Gastrocnemius medialis (tissue), 4 donors: Measurements from ENCODE around the gene KRTAP1-5. TPM values are rescaled to one million over a fixed set of nuclear protein-coding genes. Genes with fewer than 3 reads are reported as not detected.

ENCODE experiments used
- ATAC-seq, 2 donors: fragments of 150-250 bp; one replicate each; pipeline ENCODE4 v1.9.1; 2016
- DNase-seq, 2 donors: peaks; one replicate each; pipeline ENCODE4 v3.0.0-alpha.2; 2019
- H3K27ac ChIP-seq, 4 donors: fragments of 200-600 bp; sonication (generic); 1 replicate in 1 of 4; 2 replicates in 3 of 4; pipeline ENCODE4 v1.5.1; 2016 to 2018; ENCODE audit warnings: mild to moderate bottlenecking in 2 of 4, moderate library complexity in 1 of 4
- H3K27me3 ChIP-seq, 3 donors: fragments of 200-600 bp; sonication (generic) in 2 of 3; 1 replicate in 1 of 3; 2 replicates in 2 of 3; pipeline versions ENCODE4 v1.5.1 to v1.6.0; 2016 to 2019; ENCODE audit warnings: mild to moderate bottlenecking in 1 of 3, moderate library complexity in 1 of 3
- H3K36me3 ChIP-seq, 2 donors: fragments of 200-600 bp; sonication (generic) in 1 of 2; one replicate each; pipeline ENCODE4 v1.5.1; 2017 to 2018
- H3K4me1 ChIP-seq, 2 donors: fragments of 200-600 bp; sonication (generic) in 1 of 2; one replicate each; pipeline ENCODE4 v1.5.1; 2016 to 2017; ENCODE audit warnings: mild to moderate bottlenecking in 2 of 2
- H3K4me3 ChIP-seq, 4 donors: fragments of 200-600 bp; sonication (generic) in 3 of 4; 1 replicate in 1 of 4; 2 replicates in 3 of 4; pipeline ENCODE4 v1.5.1; 2016 to 2019; ENCODE audit warnings: mild to moderate bottlenecking in 2 of 4
- H3K9me3 ChIP-seq, 3 donors: fragments of 200-600 bp; sonication (generic) in 2 of 3; 1 replicate in 1 of 3; 2 replicates in 2 of 3; pipeline ENCODE4 v1.5.1; 2016 to 2019
- POLR2A ChIP-seq, 2 donors: fragments of 450-650 bp; IDR thresholded peaks; one replicate each; pipeline ENCODE4 v1.6.1; 2017; ENCODE audit warnings: antibody characterized with exemption in 2 of 2, mild to moderate bottlenecking in 2 of 2, moderate library complexity in 2 of 2
- in situ Hi-C, 4 donors: fragments of 200-750 bp; cut with MboI; loops; one replicate each; pipeline versions ENCODE4 v1.15.0 to v1.8.0; 2017; ENCODE audit warnings: low sequenced_read_pairs in 4 of 4
- intact Hi-C: fragments of 100-400 bp; cut with DNase I; formaldehyde crosslinking; loops from one replicate; pipeline ENCODE4 v1.15.1; 2023; ENCODE audit warnings: low total_unique reads
- total RNA-seq, 4 donors: library from RNA; depleted of rRNA; stranded (reverse); fragments of >200 nt; gene quantifications; one replicate each; pipeline versions ENCODE4 v1.1.0 to v1.2.3, GENCODE V29; 2016
- TF ChIP-seq, protein P1 (sequence below), 5 experiments: fragments of 450-650 bp in 3 of 5; fragments of 200-600 bp in 2 of 5; sonication (generic) in 2 of 5; IDR thresholded peaks in 4 of 5; conservative IDR thresholded peaks in 1 of 5; 1 replicate in 4 of 5; 2 replicates in 1 of 5; pipeline ENCODE4 v1.5.1; 2016 to 2019; ENCODE audit warnings: antibody characterized with exemption in 5 of 5, mild to moderate bottlenecking in 3 of 5, moderate library complexity in 3 of 5

The KRTAP1-5 gene, protein sequence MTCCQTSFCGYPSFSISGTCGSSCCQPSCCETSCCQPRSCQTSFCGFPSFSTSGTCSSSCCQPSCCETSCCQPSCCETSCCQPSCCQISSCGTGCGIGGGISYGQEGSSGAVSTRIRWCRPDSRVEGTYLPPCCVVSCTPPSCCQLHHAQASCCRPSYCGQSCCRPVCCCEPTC
- total RNA-seq: not detected

DNA sequence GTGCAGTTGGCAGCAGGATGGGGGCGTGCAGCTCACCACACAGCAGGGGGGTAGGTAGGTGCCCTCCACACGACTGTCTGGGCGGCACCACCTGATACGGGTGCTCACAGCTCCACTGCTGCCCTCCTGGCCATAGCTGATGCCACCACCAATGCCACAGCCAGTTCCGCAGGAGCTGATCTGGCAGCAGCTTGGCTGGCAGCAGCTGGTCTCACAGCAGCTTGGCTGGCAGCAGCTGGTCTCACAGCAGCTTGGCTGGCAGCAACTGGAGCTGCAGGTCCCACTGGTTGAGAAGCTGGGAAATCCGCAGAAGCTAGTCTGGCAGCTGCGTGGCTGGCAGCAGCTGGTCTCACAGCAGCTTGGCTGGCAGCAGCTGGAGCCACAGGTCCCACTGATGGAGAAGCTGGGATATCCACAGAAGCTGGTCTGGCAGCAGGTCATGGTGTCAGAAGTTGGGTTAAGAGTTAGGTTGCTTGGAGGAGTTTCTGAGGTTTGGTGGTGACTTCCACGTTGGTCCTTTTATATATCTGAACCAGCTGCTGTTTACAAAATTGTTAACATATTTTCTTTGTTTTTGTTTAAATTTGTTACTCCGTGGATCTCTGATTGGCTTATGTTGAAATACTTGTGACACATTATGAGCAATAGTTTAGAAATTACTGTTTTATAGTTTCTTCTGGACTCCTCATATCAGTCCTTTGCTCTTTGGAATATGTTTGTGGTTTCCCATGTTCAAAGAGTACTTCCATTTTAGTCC is at the start of gene KRTAP1-5:
KRTAP1-5 (minus strand) TSS at position 494 of the 757 bp plus-strand sequence; CDS start at position 441, 53 bp downstream.
- H3K27me3 ChIP-seq: peaks cover 15 to 27% (median 15%) of the 10 kb centered on the region in 3 donors
- no peak for ATAC-seq
- DNase-seq: no peak
- no peaks in the 10 kb centered on the region for H3K4me1 ChIP-seq
- H3K27ac ChIP-seq: no peak within 1 kb of the TSS
- intact Hi-C loops: no loop called here
- TF ChIP-seq POLR2A (IDR thresholded peaks at IDR 0.05): no peak
- TF ChIP-seq, protein P1, sequence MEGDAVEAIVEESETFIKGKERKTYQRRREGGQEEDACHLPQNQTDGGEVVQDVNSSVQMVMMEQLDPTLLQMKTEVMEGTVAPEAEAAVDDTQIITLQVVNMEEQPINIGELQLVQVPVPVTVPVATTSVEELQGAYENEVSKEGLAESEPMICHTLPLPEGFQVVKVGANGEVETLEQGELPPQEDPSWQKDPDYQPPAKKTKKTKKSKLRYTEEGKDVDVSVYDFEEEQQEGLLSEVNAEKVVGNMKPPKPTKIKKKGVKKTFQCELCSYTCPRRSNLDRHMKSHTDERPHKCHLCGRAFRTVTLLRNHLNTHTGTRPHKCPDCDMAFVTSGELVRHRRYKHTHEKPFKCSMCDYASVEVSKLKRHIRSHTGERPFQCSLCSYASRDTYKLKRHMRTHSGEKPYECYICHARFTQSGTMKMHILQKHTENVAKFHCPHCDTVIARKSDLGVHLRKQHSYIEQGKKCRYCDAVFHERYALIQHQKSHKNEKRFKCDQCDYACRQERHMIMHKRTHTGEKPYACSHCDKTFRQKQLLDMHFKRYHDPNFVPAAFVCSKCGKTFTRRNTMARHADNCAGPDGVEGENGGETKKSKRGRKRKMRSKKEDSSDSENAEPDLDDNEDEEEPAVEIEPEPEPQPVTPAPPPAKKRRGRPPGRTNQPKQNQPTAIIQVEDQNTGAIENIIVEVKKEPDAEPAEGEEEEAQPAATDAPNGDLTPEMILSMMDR (IDR thresholded peaks at IDR 0.05 in 4 of 5, conservative IDR thresholded peaks at IDR 0.05 in 1 of 5): no peak
- H3K9me3 ChIP-seq: no peaks in the 10 kb centered on the region
- H3K4me3 ChIP-seq: no peak within 1 kb of the TSS
- in situ Hi-C loops: no loop called here
- no peaks in the 10 kb centered on the region for H3K36me3 ChIP-seq

DNA sequence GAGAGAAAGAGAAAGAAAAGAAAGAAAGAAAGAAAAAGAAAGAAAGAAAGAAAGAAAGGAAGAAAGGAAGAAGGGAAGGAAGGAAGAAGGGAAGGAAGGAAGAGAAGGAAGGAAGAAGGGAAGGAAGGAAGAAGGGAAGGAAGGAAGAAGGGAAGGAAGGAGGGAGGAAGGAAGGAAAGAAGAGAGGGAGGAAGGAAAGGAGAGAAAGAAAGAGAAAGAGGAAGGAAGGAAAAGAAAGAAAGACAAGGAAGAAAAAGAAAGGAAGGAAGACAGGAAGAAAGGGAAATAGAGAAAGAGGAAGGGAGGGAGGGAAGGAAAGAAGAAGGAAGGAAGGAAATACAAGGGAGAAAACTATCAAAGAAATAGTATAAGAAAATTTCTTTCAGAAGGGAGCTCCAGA is 49.8 kb upstream of the KRTAP1-5 start:
- intact Hi-C loops (no loop called here), in situ Hi-C loops (loop anchor here in 1 of 4 donors (25.0 kb wide), 1 partner anchor 111 kb away; the partner anchor contains the start of genes KRTAP4-1, KRTAP4-2 and KRTAP9-1)
- Histone ChIP-seq H3K4me1 (no peaks in the 10 kb centered on the region), H3K4me3 (no peak overlapping the region), H3K27me3 (peaks cover 0 to 6% (median 0%) of the 10 kb centered on the region in 3 donors), H3K36me3 (no peaks in the 10 kb centered on the region), H3K9me3 (no peaks in the 10 kb centered on the region), H3K27ac (no peak overlapping the region)
- no peak for DNase-seq
- TF ChIP-seq POLR2A (IDR thresholded peaks at IDR 0.05): no peak
- TF ChIP-seq, protein P1 (IDR thresholded peaks at IDR 0.05 in 4 of 5, conservative IDR thresholded peaks at IDR 0.05 in 1 of 5): no peak
- no peak for ATAC-seq

DNA sequence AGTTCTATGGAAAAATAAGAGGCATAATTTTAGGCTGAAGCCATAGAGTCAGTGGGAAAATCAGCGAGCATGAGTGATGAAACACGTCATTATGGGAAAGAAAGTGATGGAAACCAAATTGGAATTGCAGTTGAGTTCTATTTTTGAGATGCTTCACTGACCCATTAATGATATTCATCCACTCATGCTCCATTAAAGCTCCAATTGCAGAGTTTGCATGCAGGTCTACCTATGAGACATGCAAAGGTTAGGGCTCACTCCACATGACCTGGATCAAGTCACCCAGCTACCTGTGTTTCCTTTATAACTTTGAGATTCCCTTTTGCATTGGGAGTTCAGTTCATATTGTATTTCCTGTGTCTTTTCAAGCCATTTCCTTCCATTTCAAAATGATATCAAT is 46.7 kb upstream of the KRTAP1-5 start:
- DNase-seq (no peak), ATAC-seq (no peak)
- Histone ChIP-seq H3K9me3 (no peaks in the 10 kb centered on the region), H3K4me1 (no peaks in the 10 kb centered on the region), H3K4me3 (no peak overlapping the region), H3K36me3 (no peaks in the 10 kb centered on the region), H3K27ac (no peak overlapping the region), H3K27me3 (peaks cover 0 to 5% (median 0%) of the 10 kb centered on the region in 3 donors)
- in situ Hi-C loops: loop anchor here in 1 of 4 donors (25.0 kb wide), 1 partner anchor 111 kb away; the partner anchor contains the start of gene KRT39
- TF ChIP-seq, protein P1 (IDR thresholded peaks at IDR 0.05 in 4 of 5, conservative IDR thresholded peaks at IDR 0.05 in 1 of 5): no peak
- no peak for TF ChIP-seq POLR2A (IDR thresholded peaks at IDR 0.05)
- intact Hi-C loops: no loop called here

DNA sequence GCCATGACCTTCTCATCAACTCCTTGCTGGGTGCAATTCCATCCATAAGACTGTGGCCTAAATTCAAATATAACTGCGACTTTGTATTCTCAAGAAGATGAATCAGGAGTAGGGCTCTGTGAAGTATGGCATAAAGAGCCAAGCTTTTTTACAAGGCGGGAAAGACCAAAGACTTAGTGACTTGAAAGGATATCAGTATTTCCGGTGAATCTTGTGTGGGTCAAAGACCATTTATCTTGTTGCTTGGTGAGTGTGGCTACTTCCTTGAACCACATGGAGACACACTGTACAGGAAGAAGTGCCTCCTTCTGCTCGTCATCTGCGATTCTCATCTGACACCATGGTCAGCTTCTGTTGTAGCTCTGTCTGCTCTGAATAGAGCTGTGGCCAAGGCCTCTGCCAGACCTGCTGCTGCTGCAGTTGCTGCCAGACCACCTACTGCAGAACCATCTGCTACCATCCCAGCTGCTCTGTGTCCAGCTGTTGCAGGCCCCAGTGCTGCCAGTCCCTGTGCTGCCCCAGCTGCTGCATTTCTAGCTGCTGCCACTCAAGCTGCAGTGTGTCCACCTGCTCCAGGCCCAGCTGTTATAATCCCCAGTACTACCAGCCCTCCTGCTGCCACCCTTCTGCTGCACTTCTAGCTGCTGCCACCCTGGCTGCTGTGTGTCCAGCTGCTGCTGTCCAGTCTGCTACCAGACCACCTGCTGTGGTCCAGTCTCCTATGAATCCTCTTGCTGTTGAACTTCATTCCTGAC is 44.8 kb upstream of the KRTAP1-5 start:
- H3K4me1 ChIP-seq: no peaks in the 10 kb centered on the region
- in situ Hi-C loops: loop anchor here in 1 of 4 donors (25.0 kb wide), 1 partner anchor 109 kb away; the partner anchor contains the start of gene KRT39
- ATAC-seq (no peak), DNase-seq (no peak)
- H3K4me3 ChIP-seq: no peak overlapping the region
- no peaks in the 10 kb centered on the region for H3K27me3 ChIP-seq
- no peak overlapping the region for H3K27ac ChIP-seq
- no peaks in the 10 kb centered on the region for H3K9me3 ChIP-seq
- intact Hi-C loops: no loop called here
- TF ChIP-seq, protein P1 (IDR thresholded peaks at IDR 0.05 in 4 of 5, conservative IDR thresholded peaks at IDR 0.05 in 1 of 5): no peak
- TF ChIP-seq POLR2A (IDR thresholded peaks at IDR 0.05): no peak
- no peaks in the 10 kb centered on the region for H3K36me3 ChIP-seq
